Stimulated activated CD8-positive, alpha-beta memory T cell treated with anti-CD3 and anti-CD28 coated beads, Interleukin-2, amount 100 ng/mL, for 48 hours (primary cell): ENCODE measurements around the gene TAL1.
"Not testable (repeated sequence)": the region's sequence is repeated elsewhere in the genome, so short reads cannot be mapped to it uniquely, and the experiment has no call there.

ENCODE experiments used
- DNase-seq, 2 donors: peaks; one replicate each; pipeline ENCODE4 v3.0.0-alpha.2; 2020; ENCODE audit warnings: low read depth in 2 of 2

Gene TAL1

GRCh38 chr1:47212636-47213229 lies 19.3 kb downstream of the TAL1 start:
- no peak for DNase-seq

GRCh38 chr1:47211796-47212269 lies 20.2 kb downstream of the TAL1 start:
- DNase-seq, result no peak

GRCh38 chr1:47210666-47211065 lies 21.4 kb downstream of the TAL1 start:
- DNase-seq, result no peak

- DNase-seq, result no peak
These were observed 22.2 kb downstream of the TAL1 start for GRCh38 chr1:47209725-47210325.

- no peak for DNase-seq
These were observed 22.9 kb downstream of the TAL1 start for GRCh38 chr1:47209091-47209490.

- no peak for DNase-seq
These were observed 23.6 kb downstream of the TAL1 start for GRCh38 chr1:47208374-47208850.

- DNase-seq, result peak in 1 of 2 donors; percentile 32
These were observed 24.1 kb downstream of the TAL1 start for GRCh38 chr1:47207803-47208373.

- DNase-seq, result no peak
These were observed 26.1 kb downstream of the TAL1 start for GRCh38 chr1:47205918-47206317.

GRCh38 chr1:47203504-47203903 lies 28.5 kb downstream of the TAL1 start:
- DNase-seq, result not testable (repeated sequence)

GRCh38 chr1:47201179-47201578 lies 30.8 kb downstream of the TAL1 start:
- DNase-seq, result no peak

GRCh38 chr1:47198214-47198613 lies 33.8 kb downstream of the TAL1 start:
- no peak for DNase-seq

GRCh38 chr1:47196622-47197021 lies 35.4 kb downstream of the TAL1 start:
- DNase-seq, result no peak

- not testable (repeated sequence) for DNase-seq
These were observed 36.0 kb downstream of the TAL1 start for GRCh38 chr1:47195981-47196380.

- DNase-seq, result no peak
These were observed 37.7 kb downstream of the TAL1 start for GRCh38 chr1:47194311-47194710.

GRCh38 chr1:47193496-47193895 lies 38.5 kb downstream of the TAL1 start:
- DNase-seq, result not testable (repeated sequence)

GRCh38 chr1:47192458-47193384 lies 39.3 kb downstream of the TAL1 start:
- peak; percentile 28 to 60 for DNase-seq

- no peak for DNase-seq
These were observed 40.0 kb downstream of the TAL1 start for GRCh38 chr1:47191940-47192457.

GRCh38 chr1:47190857-47191256 lies 41.2 kb downstream of the TAL1 start:
- DNase-seq, result no peak

- DNase-seq, result no peak
These were observed 41.5 kb downstream of the TAL1 start for GRCh38 chr1:47190509-47190855.

GRCh38 chr1:47189844-47190508 lies 42.0 kb downstream of the TAL1 start, which contains the start of gene PDZK1IP1:
Gene PDZK1IP1 (minus strand): TSS chr1:47190036. CDS start chr1:47189932, 104 bp downstream.
- no peak for DNase-seq
